Measurements from ENCODE around the gene SLC28A1. TPM values are rescaled to one million over a fixed set of nuclear protein-coding genes. Genes with fewer than 3 reads are reported as not detected.
"Not testable (repeated sequence)": the region's sequence is repeated elsewhere in the genome, so short reads cannot be mapped to it uniquely, and the experiment has no call there.

Gene SLC28A1
- polyA plus RNA-seq, 3 donors = 6.4 to 10.7 (median 7.7) TPM

DNA sequence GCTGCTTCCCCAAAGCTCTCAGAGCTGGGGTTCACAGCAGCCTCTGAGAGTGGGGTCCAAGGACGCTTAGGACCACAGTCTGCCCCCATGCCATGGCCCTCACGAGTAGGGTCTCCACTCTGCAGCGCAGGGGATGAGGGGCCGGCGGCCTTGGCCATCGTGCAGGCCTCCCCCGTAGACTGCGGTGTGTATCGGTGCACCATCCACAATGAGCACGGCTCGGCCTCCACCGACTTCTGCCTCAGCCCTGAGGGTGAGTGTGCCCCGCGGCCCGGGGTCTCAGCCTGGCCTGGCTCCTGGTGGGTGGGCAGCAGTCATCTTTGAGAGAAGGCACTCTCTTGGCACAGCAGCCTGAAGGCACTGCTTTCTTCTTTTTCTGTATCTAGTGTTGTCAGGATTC, 24.8 kb upstream of the SLC28A1 start:
- no peak for DNase-seq

- no peak for DNase-seq
Measured at GRCh38 chr15:84861781-84862180, 22.7 kb upstream of the SLC28A1 start.

DNA sequence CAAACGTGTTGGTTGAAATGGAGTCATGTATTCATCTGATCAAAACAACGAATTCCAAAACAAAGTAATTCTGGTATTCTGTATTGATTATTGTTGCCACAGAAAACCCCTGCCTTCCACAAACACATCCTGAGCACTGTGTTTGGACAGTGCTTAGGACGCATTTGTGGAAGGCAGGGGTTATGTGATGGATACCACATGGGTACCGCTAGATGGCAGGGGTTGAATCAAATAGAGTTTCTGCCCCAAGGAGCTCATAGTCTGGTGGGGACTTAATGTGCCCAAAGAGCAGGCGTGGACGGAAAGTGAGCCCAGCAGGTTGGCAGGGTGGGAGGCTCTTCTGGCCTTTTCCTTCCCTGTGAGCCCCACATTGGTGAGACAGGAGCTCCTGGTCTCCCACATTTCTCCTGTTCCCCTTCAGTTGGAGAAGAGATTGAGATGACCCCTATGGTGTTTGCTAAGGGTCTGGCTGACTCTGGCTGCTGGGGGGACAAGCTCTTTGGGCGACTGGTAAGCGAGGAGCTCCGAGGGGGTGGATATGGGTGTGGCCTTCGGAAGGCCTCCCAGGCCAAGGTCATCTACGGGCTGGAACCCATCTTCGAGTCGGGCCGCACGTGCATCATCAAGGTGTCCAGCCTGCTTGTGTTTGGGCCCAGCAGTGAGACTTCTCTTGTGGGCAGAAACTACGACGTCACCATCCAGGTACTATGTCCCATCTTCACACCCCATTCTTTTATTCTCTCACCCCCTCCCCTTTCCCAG, 22.1 kb upstream of the SLC28A1 start:
- no peak for DNase-seq

- DNase-seq = no peak
Measured at GRCh38 chr15:84863565-84864443, 20.7 kb upstream of the SLC28A1 start.

DNA sequence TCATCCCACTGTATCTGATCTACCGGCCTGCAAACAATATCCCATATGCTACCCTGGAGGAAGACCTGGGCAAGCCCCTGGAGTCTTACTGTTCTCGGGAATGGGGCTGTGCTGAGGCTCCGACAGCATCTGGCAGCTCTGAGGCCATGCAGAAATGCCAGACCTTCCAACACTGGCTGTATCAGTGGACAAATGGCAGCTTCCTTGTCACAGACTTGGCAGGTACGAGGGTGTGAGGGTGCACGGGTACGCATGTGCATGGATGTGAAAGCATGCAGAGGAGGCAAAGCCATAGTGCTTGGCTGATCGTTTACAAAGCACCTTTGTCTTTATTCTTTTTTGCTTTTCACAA, 20.0 kb upstream of the SLC28A1 start:
- no peak for DNase-seq

- DNase-seq = no peak
Measured at GRCh38 chr15:84865074-84865569, 19.3 kb upstream of the SLC28A1 start.

DNA sequence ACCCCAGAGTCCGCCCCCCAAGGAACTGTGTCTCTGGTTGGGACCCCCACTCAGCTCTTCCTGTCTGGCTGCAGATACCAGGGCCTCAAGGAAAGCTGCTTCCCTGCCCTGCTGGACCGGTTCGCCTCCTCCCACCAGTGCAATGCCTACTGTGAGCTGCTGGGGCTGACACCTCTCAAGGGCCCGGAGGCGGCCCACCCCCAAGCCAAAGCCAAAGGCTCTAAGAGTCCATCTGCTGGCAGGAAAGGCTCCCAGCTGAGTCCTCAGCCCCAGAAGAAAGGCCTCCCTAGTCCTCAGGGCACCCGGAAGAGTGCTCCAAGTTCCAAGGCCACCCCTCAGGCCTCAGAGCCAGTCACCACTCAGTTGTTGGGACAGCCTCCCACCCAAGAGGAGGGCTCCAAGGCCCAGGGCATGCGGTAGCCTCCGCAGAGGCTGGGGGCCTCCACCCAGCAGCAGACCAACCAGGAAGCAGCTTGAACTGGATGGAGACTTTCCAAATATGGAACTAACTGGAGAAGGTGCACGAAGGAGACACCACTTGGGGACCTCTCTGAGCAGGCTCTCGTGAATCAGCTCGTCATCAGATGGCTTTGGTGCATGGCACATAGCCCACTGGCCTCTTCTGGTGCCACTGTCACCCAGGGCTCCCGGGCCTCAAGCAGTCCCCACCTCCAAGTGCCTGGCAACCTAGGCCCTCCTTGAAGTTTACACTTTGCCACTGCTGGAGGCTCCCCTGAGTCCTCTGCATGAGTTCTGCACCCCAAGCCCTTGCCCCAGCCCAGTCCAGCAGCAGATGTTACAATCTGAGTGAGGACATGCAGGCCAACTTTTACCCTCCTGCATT, 16.2 kb upstream of the SLC28A1 start:
- DNase-seq = no peak

- DNase-seq = no peak
Measured at GRCh38 chr15:84869510-84869909, 15.0 kb upstream of the SLC28A1 start.

- no peak for DNase-seq
Measured at GRCh38 chr15:84871428-84871985, 13.0 kb upstream of the SLC28A1 start.

- DNase-seq = no peak
Measured at GRCh38 chr15:84872009-84872910, 12.2 kb upstream of the SLC28A1 start.

- DNase-seq = no peak
Measured at GRCh38 chr15:84873997-84874396, 10.5 kb upstream of the SLC28A1 start.

- no peak for DNase-seq
Measured at GRCh38 chr15:84874981-84875699, 9.3 kb upstream of the SLC28A1 start.

- DNase-seq = no peak
Measured at GRCh38 chr15:84876269-84876668, 8.2 kb upstream of the SLC28A1 start.

- not testable (repeated sequence) for DNase-seq
Measured at GRCh38 chr15:84877701-84878100, 6.8 kb upstream of the SLC28A1 start.

DNA sequence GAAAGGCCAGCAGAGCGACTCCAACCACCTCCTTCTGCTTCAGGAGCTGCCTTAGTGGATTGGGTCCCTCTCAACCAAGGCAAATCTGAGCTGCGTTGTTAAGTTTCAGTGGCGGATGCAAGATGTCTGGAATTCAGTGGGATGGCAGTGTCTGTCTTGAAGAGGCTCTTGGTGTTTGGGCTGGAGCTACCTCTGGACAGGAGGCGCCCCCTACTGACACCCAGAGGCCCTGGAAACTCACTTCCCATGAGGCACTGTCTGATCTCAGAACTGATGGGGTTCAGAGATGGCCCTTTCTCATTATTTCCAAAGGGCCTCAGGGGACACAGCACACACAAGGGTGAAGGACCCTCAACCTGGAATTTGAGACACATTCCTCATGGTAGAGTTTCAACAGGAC, 6.0 kb upstream of the SLC28A1 start:
- DNase-seq = peak; percentile 35

- no peak for DNase-seq
Measured at GRCh38 chr15:84879088-84879780, 5.2 kb upstream of the SLC28A1 start.

DNA sequence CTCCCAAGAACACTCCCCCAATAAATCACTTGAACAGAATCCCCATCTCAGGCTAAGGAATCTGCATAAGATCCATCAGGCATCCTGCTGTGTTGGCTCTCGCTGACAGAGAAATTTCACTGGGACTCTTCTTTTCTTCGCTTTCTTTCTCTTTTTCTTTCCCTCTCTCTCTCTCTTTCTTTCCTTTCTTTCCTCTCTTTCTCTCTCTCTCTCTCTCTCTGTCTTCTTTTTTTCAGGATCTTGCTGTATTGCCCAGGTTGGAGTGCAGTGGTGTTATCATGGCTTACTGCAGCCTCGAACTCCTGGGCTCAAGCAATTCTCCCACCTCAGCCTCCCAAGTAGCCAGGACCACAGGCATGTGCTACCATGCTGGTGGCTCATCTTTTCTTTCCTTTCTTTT, 4.5 kb upstream of the SLC28A1 start:
- DNase-seq = no peak

DNA sequence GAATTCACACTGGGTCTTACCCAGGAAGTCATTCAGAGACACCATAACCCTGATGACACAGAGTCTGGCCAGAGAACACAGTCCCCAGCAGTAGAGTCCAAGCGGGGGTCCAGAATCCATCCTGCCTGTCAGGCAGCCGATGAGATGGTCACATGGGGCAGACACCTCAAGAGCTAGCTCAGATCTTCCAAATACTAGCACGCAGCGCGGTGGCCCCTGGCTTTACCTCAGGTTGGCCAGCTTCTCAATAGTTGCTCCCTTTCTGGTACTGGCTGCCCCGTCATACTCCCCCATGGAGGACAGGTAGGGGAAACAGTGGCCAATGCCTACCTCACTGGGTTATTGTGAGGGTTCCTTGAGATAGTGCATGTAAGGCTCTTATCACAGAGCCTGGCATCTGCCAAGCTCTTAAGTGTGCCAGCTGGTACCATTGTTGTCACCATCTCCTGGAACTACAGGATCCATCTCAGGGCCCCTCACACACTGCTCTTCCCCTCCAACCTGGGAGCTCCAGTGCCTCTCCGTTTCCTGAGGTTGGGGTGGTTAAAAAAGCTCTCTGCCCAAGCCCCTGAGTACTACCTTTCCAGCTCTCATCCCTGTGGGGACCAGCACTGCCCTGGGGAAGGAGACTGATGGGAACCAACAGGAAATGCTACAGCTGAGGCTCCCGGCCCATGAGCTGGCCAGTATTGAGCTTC, 3.5 kb upstream of the SLC28A1 start:
- no peak for DNase-seq

- DNase-seq = no peak
Measured at GRCh38 chr15:84881520-84881830, 3.0 kb upstream of the SLC28A1 start.
